SK-N-SH (cell line): ENCODE measurements around the gene IRF2BP1. TPM values are rescaled to one million over a fixed set of nuclear protein-coding genes. Genes with fewer than 3 reads are reported as not detected.

Experiments
- CTCF ChIA-PET: fragments of 300-600, 350-600 bp; formaldehyde crosslinking; extraction: SDS; loops from one replicate; lab custom pipeline; 2021; lab: Yijun Ruan, JAX
- POLR2A ChIA-PET: fragments of 350-600 bp; sonication (Branson Sonifier 250); formaldehyde crosslinking; extraction: SDS; loops from one replicate; lab custom pipeline; 2020; ENCODE audit warnings: antibody characterized with exemption, inconsistent platforms; lab: Yijun Ruan, JAX
- DNase-seq: peaks from one replicate; pipeline ENCODE4 v3.0.0; 2012
- H2AFZ ChIP-seq: fragments of 200-600 bp; sonication (generic); 2 replicates; pipeline ENCODE4 v1.8.1; 2016; ENCODE audit warnings: antibody characterized with exemption, mild to moderate bottlenecking, low read depth
- H3F3A ChIP-seq: fragments of 200-600 bp; sonication (generic); replicated peaks from 2 replicates; pipeline ENCODE3; 2016; ENCODE audit warnings: antibody characterized with exemption, mild to moderate bottlenecking; ENCODE audit not compliant: insufficient read depth
- H3K27ac ChIP-seq, 2 experiments: fragments of 200-500 bp in 1 of 2; fragments of 200-600 bp in 1 of 2; sonication (Bioruptor generic) in 1 of 2; sonication (generic), shearing (Covaris generic) in 1 of 2; 2 replicates each; pipeline versions ENCODE4 v1.5.1 to v1.6.1; 2014 to 2016; ENCODE audit warnings: low read depth in 2 of 2, inconsistent platforms in 1 of 2, low read length in 1 of 2, mild to moderate bottlenecking in 1 of 2, mixed read lengths in 1 of 2
- H3K27me3 ChIP-seq: fragments of 200-600 bp; sonication (generic), shearing (Covaris generic); 2 replicates; pipeline ENCODE4 v1.6.1; 2016; ENCODE audit warnings: mixed run types; ENCODE audit not compliant: insufficient read depth
- H3K36me3 ChIP-seq, 2 experiments: fragments of 200-500 bp in 1 of 2; fragments of 200-600 bp in 1 of 2; sonication (Bioruptor generic) in 1 of 2; sonication (generic) in 1 of 2; replicated peaks in 1 of 2; 2 replicates each; pipeline versions ENCODE3 to v1.5.1; 2014 to 2016; ENCODE audit warnings: low read length in 1 of 2, mild to moderate bottlenecking in 1 of 2; ENCODE audit not compliant: insufficient read depth in 2 of 2, control insufficient read depth in 1 of 2
- H3K4me1 ChIP-seq, 2 experiments: fragments of 200-500 bp in 1 of 2; fragments of 200-600 bp in 1 of 2; sonication (Bioruptor generic) in 1 of 2; sonication (generic), shearing (Covaris generic) in 1 of 2; 2 replicates each; pipeline versions ENCODE4 v1.5.1 to v1.6.1; 2014 to 2016; ENCODE audit warnings: low read depth in 1 of 2, low read length in 1 of 2, mixed run types in 1 of 2; ENCODE audit not compliant: insufficient read depth in 2 of 2, control insufficient read depth in 1 of 2
- H3K4me2 ChIP-seq: fragments of 200-600 bp; sonication (generic), shearing (Covaris generic); 2 replicates; pipeline ENCODE4 v1.6.1; 2017; ENCODE audit warnings: mixed run types
- H3K4me3 ChIP-seq, 2 experiments: fragments of 200-500 bp in 1 of 2; fragments of 200-600 bp in 1 of 2; sonication (Bioruptor generic) in 1 of 2; sonication (generic), shearing (Covaris generic) in 1 of 2; 2 replicates each; pipeline versions ENCODE4 v1.5.1 to v1.8.1; 2014 to 2016; ENCODE audit warnings: low read depth in 2 of 2, inconsistent platforms in 1 of 2, low read length in 1 of 2, mild to moderate bottlenecking in 1 of 2, mixed read lengths in 1 of 2, moderate library complexity in 1 of 2
- H3K79me2 ChIP-seq: fragments of 200-600 bp; sonication (generic); 2 replicates; pipeline ENCODE4 v1.8.1; 2017; ENCODE audit warnings: mild to moderate bottlenecking; ENCODE audit not compliant: insufficient read depth
- H3K9ac ChIP-seq: fragments of 200-600 bp; sonication (generic); 2 replicates; pipeline ENCODE4 v1.6.1; 2017; ENCODE audit warnings: mixed run types
- H3K9me2 ChIP-seq: fragments of 200-600 bp; sonication (generic); 2 replicates; pipeline ENCODE4 v1.6.1; 2017; ENCODE audit warnings: mixed run types
- H3K9me3 ChIP-seq: fragments of 200-600 bp; sonication (generic); 2 replicates; pipeline ENCODE4 v1.6.1; 2017; ENCODE audit warnings: mixed run types, mild to moderate bottlenecking, moderate library complexity
- H4K20me1 ChIP-seq: fragments of 200-600 bp; sonication (generic); 2 replicates; pipeline ENCODE4 v1.6.1; 2017; ENCODE audit warnings: mild to moderate bottlenecking, mixed run types; ENCODE audit not compliant: insufficient read depth
- CHD2 ChIP-seq: fragments of 150-350 bp; IDR thresholded peaks from 2 replicates; pipeline ENCODE4 v1.6.1; 2018; ENCODE audit warnings: low read length; ENCODE audit not compliant: partially characterized antibody
- CTCF ChIP-seq: fragments of 200-600 bp; sonication (generic); IDR thresholded peaks from 2 replicates; pipeline ENCODE4 v1.6.1; 2017; ENCODE audit warnings: antibody characterized with exemption, mild to moderate bottlenecking, moderate library complexity
- ELF1 ChIP-seq: IDR thresholded peaks from 2 replicates; pipeline ENCODE4 v1.4.0; 2012
- EP300 ChIP-seq, 2 experiments: IDR thresholded peaks; 2 replicates each; pipeline versions ENCODE4 v1.4.0 to v1.6.1; 2012; ENCODE audit warnings: borderline replicate concordance in 1 of 2, low read depth in 1 of 2, low read length in 1 of 2
- EZH2phosphoT487 ChIP-seq: fragments of 200-600 bp; sonication (generic); IDR thresholded peaks from 2 replicates; pipeline ENCODE4 v1.6.1; 2017; ENCODE audit warnings: low read depth, mixed run types, mild to moderate bottlenecking, antibody characterized with exemption, moderate library complexity, borderline replicate concordance
- GATA2 ChIP-seq: sonication (generic); formaldehyde crosslinking; IDR thresholded peaks from 2 replicates; pipeline ENCODE4 v1.5.0; 2020; ENCODE audit warnings: mild to moderate bottlenecking, missing genetic modification reagents
- IRF3 ChIP-seq: fragments of 150-350 bp; IDR thresholded peaks from 2 replicates; pipeline ENCODE4 v1.6.1; 2016; ENCODE audit warnings: mild to moderate bottlenecking, low read depth, low read length
- JUND ChIP-seq: IDR thresholded peaks from 2 replicates; pipeline ENCODE4 v1.4.0; 2012
- MEF2A ChIP-seq: IDR thresholded peaks from 2 replicates; pipeline ENCODE4 v1.4.0; 2012; ENCODE audit warnings: low read depth, borderline replicate concordance
- MXI1 ChIP-seq: IDR thresholded peaks from 2 replicates; pipeline ENCODE4 v1.6.1; 2012; ENCODE audit warnings: mild to moderate bottlenecking, low read depth, low read length, improper control_type of control experiment
- NRF1 ChIP-seq: IDR thresholded peaks from 2 replicates; pipeline ENCODE4 v1.6.1; 2012; ENCODE audit warnings: low read depth, mild to moderate bottlenecking, low read length
- PBX3 ChIP-seq: IDR thresholded peaks from 2 replicates; pipeline ENCODE4; 2012
- RCOR1 ChIP-seq: fragments of 150-350 bp; IDR thresholded peaks from 2 replicates; pipeline ENCODE4 v1.6.1; 2017; ENCODE audit warnings: antibody characterized with exemption, low read length
- RFX5 ChIP-seq: IDR thresholded peaks from 2 replicates; pipeline ENCODE4 v1.6.1; 2012; ENCODE audit warnings: mild to moderate bottlenecking, improper control_type of control experiment, low read length
- SIN3A ChIP-seq: IDR thresholded peaks from 2 replicates; pipeline ENCODE4 v1.6.1; 2012; ENCODE audit warnings: low read depth, mild to moderate bottlenecking, low read length, moderate library complexity, borderline replicate concordance
- SMC3 ChIP-seq: IDR thresholded peaks from 2 replicates; pipeline ENCODE4 v1.6.1; 2012; ENCODE audit warnings: low read depth, low read length, improper control_type of control experiment
- TAF1 ChIP-seq: IDR thresholded peaks from 2 replicates; pipeline ENCODE4 v1.6.1; 2012; ENCODE audit warnings: low read depth, mild to moderate bottlenecking, low read length, moderate library complexity, borderline replicate concordance
- TCF12 ChIP-seq: IDR thresholded peaks from 2 replicates; pipeline ENCODE4 v1.4.0; 2012
- ZBTB33 ChIP-seq: IDR thresholded peaks from 2 replicates; pipeline ENCODE4 v1.4.0; 2012; ENCODE audit warnings: low read depth, borderline replicate concordance
- WGBS: methylation state at CpG from one replicate; pipeline ENCODE4 v1.1.6; 2017; ENCODE audit warnings: low lambda C conversion rate; 5-methylcytosine and 5-hydroxymethylcytosine counted together
- polyA plus RNA-seq, 3 experiments: library from polyadenylated mRNA; depleted of rRNA; stranded (reverse); fragments of >200 nt; gene quantifications; 2 replicates each; pipeline ENCODE4 v1.2.3, GENCODE V29; 2012
- TF ChIP-seq, protein P1 (sequence below): IDR thresholded peaks from 2 replicates; pipeline ENCODE4 v1.4.0; 2012; ENCODE audit warnings: low read depth
- TF ChIP-seq, protein P2 (sequence below): IDR thresholded peaks from 2 replicates; pipeline ENCODE4 v1.6.1; 2012; ENCODE audit warnings: mild to moderate bottlenecking, low read depth, low read length, moderate library complexity

IRF2BP1 gene
- polyA plus RNA-seq, 1 of the 3 experiments (the other 2 are of a cell fraction), result 16.8 TPM

- peaks cover 3 to 39% of the 10 kb centered on the region in 2 experiments; a peak in 2 of 4 replicates for H3K4me1 ChIP-seq
- H3F3A ChIP-seq, result peaks cover 12% of the 10 kb centered on the region
- H3K79me2 ChIP-seq, result peaks cover 29% of the 10 kb centered on the region
- peak overlapping the region; percentile 84; the same call in 1 of the 2 replicates for H3K4me2 ChIP-seq
- ChIA-PET POLR2A (interaction anchor here (0.6 to 2.8 kb wide), 5 partner anchors 13 to 66 kb away, joined by 3 to 8 read pairs (median 4); partner anchors contain the start of gene SYMPK), CTCF (interaction anchor here (0.6 to 9.9 kb wide), 26 partner anchors 9 to 472 kb away, joined by 3 to 130 read pairs (median 4); partner anchors contain the start of genes FOXA3, MYPOP, NOVA2 and QPCTL)
- H3K27me3 ChIP-seq, result no peaks in the 10 kb centered on the region
- H3K9me2 ChIP-seq, result no peaks in the 10 kb centered on the region
- peaks cover 33% of the 10 kb centered on the region for H4K20me1 ChIP-seq
- no peak overlapping the region for H2AFZ ChIP-seq
- H3K9ac ChIP-seq, result no peak overlapping the region
- peak overlapping the region; percentile 33 to 57 for H3K4me3 ChIP-seq
- no peak overlapping the region for H3K27ac ChIP-seq
- DNase-seq, result peak; percentile 96
- 35% methylated on average over 32 of the region's 47 CpGs for WGBS
- no peaks in the 10 kb centered on the region for H3K9me3 ChIP-seq
- H3K36me3 ChIP-seq, result peaks cover 3 to 25% of the 10 kb centered on the region in 2 experiments
- no peak for TF ChIP-seq ELF1
- no peak for TF ChIP-seq EZH2phosphoT487
- no peak for TF ChIP-seq MEF2A
- no peak for TF ChIP-seq ZBTB33
- TF ChIP-seq CHD2, result peak; percentile 70
- TF ChIP-seq JUND, result no peak
- TF ChIP-seq, protein P1, sequence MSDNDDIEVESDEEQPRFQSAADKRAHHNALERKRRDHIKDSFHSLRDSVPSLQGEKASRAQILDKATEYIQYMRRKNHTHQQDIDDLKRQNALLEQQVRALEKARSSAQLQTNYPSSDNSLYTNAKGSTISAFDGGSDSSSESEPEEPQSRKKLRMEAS, result no peak
- no peak for TF ChIP-seq SIN3A
- TF ChIP-seq MXI1, result peak; percentile 51; the same call in 1 of the 2 replicates
- TF ChIP-seq SMC3, result peak; percentile 84
- TF ChIP-seq GATA2 (CRISPR knock-in tag), result no peak
- no peak for TF ChIP-seq EP300 (IDR thresholded peaks at IDR 0.05; ENCODE audit: borderline replicate concordance in 1 of 2, low read depth in 1 of 2, low read length in 1 of 2)
- TF ChIP-seq RCOR1, result peak; percentile 64
- TF ChIP-seq RFX5, result no peak
- TF ChIP-seq NRF1, result no peak
- no peak for TF ChIP-seq IRF3
- peak; percentile 11; the same call in 1 of the 2 replicates for TF ChIP-seq TAF1
- no peak for TF ChIP-seq TCF12
- TF ChIP-seq, protein P2, sequence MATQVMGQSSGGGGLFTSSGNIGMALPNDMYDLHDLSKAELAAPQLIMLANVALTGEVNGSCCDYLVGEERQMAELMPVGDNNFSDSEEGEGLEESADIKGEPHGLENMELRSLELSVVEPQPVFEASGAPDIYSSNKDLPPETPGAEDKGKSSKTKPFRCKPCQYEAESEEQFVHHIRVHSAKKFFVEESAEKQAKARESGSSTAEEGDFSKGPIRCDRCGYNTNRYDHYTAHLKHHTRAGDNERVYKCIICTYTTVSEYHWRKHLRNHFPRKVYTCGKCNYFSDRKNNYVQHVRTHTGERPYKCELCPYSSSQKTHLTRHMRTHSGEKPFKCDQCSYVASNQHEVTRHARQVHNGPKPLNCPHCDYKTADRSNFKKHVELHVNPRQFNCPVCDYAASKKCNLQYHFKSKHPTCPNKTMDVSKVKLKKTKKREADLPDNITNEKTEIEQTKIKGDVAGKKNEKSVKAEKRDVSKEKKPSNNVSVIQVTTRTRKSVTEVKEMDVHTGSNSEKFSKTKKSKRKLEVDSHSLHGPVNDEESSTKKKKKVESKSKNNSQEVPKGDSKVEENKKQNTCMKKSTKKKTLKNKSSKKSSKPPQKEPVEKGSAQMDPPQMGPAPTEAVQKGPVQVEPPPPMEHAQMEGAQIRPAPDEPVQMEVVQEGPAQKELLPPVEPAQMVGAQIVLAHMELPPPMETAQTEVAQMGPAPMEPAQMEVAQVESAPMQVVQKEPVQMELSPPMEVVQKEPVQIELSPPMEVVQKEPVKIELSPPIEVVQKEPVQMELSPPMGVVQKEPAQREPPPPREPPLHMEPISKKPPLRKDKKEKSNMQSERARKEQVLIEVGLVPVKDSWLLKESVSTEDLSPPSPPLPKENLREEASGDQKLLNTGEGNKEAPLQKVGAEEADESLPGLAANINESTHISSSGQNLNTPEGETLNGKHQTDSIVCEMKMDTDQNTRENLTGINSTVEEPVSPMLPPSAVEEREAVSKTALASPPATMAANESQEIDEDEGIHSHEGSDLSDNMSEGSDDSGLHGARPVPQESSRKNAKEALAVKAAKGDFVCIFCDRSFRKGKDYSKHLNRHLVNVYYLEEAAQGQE, result peak; percentile 33; the same call in 1 of the 2 replicates
- no peak for TF ChIP-seq PBX3
- TF ChIP-seq CTCF, result peak; percentile 99
Observed at GRCh38 chr19:45882652-45883585, 3.0 kb downstream of the IRF2BP1 start.
